Stimulated activated CD8-positive, alpha-beta memory T cell treated with anti-CD3 and anti-CD28 coated beads, Interleukin-15, amount 100 ng/mL, for 4 hours (primary cell): Measurements from ENCODE around the gene UNC13D.
"Not testable (repeated sequence)": the region's sequence is repeated elsewhere in the genome, so short reads cannot be mapped to it uniquely, and the experiment has no call there.

Experiments used
- DNase-seq, 2 donors: peaks; one replicate each; pipeline ENCODE4 v3.0.0-alpha.2; 2020; ENCODE audit warnings: low read depth in 2 of 2

The UNC13D gene

GRCh38 chr17:75799402-75799801, 44.8 kb downstream of the UNC13D start:
- no peak for DNase-seq

DNA sequence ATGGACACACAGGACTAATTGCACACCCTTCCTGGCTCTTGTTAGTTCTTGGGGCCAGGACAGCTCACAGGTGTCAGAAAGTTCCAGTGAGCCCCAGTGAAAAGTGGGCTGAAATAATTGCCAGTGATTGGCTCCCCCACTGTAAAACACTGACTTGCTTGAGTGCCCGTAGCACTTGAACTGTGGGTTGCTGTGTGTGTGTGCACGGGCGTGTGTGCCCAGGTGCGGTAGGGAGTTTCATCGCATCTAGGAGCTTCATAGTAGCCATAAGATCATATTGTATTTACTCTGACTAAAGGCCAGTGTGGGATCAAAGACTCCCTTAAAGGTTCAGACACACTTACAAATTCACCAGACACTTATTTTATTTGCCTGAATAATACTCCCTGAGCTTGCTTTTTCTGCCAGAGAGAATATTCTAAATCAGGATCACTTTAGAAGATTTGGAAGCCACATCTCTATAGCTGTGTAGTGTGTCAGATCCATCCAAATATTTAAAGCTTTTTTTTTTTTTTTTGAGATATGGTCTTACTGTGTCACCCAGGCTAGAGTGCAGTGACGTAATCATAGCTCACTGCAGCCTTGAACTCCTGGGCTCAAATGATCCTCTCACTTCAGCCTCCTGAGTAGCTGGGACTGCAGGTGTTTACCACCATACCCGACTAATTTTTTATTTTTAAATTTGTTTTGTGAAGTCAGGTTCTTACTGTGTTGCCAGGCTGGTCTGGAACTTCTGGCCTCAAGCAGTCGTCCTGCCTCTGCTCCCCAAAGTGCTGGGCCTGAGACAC, 48.2 kb downstream of the UNC13D start:
- DNase-seq, result no peak

GRCh38 chr17:75793460-75793859, 50.7 kb downstream of the UNC13D start:
- no peak for DNase-seq

DNA sequence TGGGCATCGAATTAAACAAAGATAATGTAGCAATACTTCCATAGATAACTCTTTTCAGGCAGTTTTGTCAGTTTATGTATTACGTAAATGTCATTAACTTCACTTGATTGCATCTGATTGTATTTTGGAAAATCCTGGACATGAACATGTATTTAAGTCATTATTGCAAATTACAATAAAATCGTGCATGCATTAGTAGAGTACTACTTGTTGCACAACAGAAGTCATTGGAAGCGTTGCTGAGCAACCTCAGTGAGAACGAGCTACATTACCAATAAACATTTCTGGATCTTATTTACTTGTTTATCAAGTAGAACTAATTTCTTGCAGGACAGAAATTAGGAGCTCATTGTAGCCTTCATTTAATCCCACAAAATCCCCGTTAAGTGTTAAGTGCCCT, 53.0 kb downstream of the UNC13D start:
- no peak for DNase-seq

- DNase-seq, result peak; percentile 77 to 83
Measured at GRCh38 chr17:75785016-75785890, 59.0 kb downstream of the UNC13D start.

- DNase-seq, result peak; percentile 91 to 95
Measured at GRCh38 chr17:75784473-75785015, 59.7 kb downstream of the UNC13D start, which contains the start of gene UNK. UNK (plus strand) TSS chr17:75784806; CDS start chr17:75784881, 75 bp downstream.

DNA sequence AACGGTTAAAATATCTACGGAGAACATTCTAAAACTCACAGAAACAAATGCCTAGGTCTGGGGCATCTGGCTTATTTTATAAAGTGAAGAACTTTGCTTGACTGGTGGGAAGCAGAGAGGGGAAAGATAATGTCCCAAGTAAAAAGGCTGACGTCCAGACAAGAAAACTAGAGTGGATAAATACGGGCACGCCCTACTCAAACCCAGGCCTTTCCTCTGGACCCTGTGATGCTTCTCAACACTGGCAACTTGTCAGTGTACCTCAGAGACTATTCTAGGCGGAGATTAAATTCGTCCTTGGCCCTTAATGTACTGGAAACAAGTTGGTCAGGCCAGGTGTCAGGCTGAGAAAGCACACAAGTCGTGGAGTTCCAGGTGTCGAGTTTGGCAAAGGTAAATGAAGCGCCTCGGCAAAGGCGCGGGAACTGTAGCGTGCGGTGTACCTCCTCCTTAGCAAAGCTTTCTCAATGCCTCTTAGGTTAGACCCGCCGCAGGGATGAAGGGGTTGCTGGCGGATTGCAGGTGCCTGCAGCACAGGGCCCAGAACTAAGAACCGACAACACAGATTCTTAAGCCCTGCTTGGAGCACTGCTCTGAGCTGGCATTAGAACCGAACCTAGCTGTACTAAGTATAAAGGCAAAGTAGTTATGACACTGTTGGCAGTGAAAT, 60.3 kb downstream of the UNC13D start:
- DNase-seq, result no peak

DNA sequence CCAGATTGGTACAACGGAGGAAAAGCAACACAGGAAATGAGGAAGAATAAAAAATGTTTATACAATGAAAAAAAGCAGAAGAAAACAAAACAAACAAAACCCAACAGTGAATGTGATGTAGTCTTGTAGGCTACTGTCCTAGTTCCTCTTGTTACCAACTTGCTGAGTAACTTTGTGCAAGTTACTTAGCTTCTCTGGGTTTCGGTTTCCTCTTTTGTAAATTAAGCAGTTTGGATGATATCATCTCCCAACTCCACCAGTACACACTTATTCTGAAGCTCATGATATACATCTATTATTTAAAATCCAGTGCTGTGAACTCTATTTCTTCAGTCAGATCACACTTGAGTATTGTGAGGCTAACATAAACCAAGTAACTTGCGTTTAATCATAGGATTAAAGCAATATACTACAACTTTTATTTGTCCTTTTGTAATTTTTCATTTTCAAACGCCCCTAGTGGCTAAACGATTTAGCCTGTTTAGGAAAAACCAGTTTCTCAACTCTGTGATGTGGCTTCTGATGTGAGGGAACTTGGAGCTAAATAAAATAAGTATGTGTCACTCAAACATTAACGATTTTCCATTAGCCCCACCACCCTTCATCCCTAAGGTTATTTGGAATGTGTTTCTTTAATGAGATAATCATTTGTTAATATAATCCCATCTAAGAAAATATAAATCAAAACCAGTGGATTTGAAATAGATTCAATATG, 61.0 kb downstream of the UNC13D start:
- no peak for DNase-seq

- DNase-seq, result no peak
Measured at GRCh38 chr17:75779987-75780889, 64.0 kb downstream of the UNC13D start.

- DNase-seq, result peak; percentile 86 to 92
Measured at GRCh38 chr17:75779250-75779986, 64.8 kb downstream of the UNC13D start.

- DNase-seq, result no peak
Measured at GRCh38 chr17:75778861-75779249, 65.3 kb downstream of the UNC13D start.

DNA sequence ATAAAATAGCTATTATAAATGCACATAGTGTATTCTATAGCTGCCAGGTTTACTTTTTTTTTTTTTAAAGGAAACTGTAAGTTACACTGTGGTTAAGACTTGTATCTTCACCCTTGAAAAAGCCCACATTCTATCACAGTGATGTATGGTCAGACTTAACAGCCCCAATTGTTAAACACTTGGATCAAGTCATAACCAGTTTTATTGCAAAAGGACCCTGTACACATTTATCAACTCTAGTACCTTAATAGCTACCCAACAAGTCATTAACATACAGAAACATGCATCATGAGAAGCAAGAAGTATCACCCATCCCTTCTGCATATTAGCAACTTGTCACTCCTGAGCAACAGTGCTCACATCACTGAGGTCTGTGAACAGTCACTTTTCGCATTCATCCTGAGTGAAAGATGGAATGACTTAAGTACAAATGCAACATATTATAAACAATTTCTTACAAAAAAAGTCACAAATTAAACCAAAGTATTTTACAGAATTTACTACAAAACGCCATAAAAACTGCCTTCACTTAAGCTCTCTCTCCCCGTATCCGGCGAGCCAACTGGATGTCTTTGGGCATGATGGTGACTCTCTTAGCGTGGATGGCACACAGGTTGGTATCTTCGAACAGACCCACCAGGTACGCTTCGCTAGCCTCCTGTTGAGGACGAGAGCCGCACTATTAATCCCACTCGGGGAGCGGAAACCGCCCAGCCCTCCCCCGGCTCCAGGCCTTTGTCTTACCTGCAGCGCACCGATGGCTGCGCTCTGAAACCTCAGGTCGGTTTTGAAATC, 65.9 kb downstream of the UNC13D start:
- not testable (repeated sequence) for DNase-seq

- no peak for DNase-seq
Measured at GRCh38 chr17:75777296-75777922, 66.8 kb downstream of the UNC13D start.
